ENCODE measurements around the gene NID1.
A peak's percentile ranks its signal among the peaks of the same experiment; 100 is the strongest.
"Not testable (repeated sequence)": the region's sequence is repeated elsewhere in the genome, so short reads cannot be mapped to it uniquely, and the experiment has no call there.

NID1 gene

GRCh38 chr1:235931171-235931738 lies 133.6 kb downstream of the NID1 start:
- H3K4me3 ChIP-seq = no peak overlapping the region
- H3K27ac ChIP-seq = peak overlapping the region in 1 of 21 experiments; percentile 62

- Histone ChIP-seq H3K27ac (peak overlapping the region in 1 of 21 experiments; percentile 39), H3K4me3 (no peak overlapping the region)
Observed at GRCh38 chr1:235930543-235930942, 134.3 kb downstream of the NID1 start.

GRCh38 chr1:235929216-235929615 lies 135.7 kb downstream of the NID1 start:
- Histone ChIP-seq H3K27ac (no peak overlapping the region), H3K4me3 (no peak overlapping the region)

- Histone ChIP-seq H3K4me3 (no peak overlapping the region), H3K27ac (no peak overlapping the region)
Observed at GRCh38 chr1:235928197-235928596, 136.7 kb downstream of the NID1 start.

GRCh38 chr1:235927551-235927950 lies 137.3 kb downstream of the NID1 start:
- not testable (repeated sequence) for H3K4me3 ChIP-seq, H3K27ac ChIP-seq
